Skeletal muscle satellite cell (primary cell): ENCODE data around the gene PALLD.

Experiments
- H3K27me3 ChIP-seq: 2 replicates; pipeline ENCODE4 v1.7.0; 2013; ENCODE audit warnings: low read length; ENCODE audit not compliant: control insufficient read depth, insufficient read depth
- H3K36me3 ChIP-seq: 2 replicates; pipeline ENCODE4 v1.7.0; 2013; ENCODE audit warnings: mild to moderate bottlenecking, control low read depth, low read length; ENCODE audit not compliant: insufficient read depth
- H3K4me1 ChIP-seq: 2 replicates; pipeline ENCODE4 v1.7.0; 2013; ENCODE audit warnings: low read length; ENCODE audit not compliant: control insufficient read depth, insufficient read depth
- H3K4me2 ChIP-seq: 2 replicates; pipeline ENCODE4 v1.7.0; 2013; ENCODE audit warnings: mild to moderate bottlenecking, low read length
- H3K4me3 ChIP-seq: 2 replicates; pipeline ENCODE4 v1.7.0; 2013; ENCODE audit warnings: low read length
- H3K9ac ChIP-seq: 2 replicates; pipeline ENCODE4 v1.7.0; 2013; ENCODE audit warnings: mild to moderate bottlenecking, low read depth, low read length, moderate library complexity
- H3K9me3 ChIP-seq: replicated peaks from 2 replicates; pipeline ENCODE4 v1.7.0; 2013; ENCODE audit warnings: mild to moderate bottlenecking, control low read depth, low read length

PALLD gene

GRCh38 chr4:168784786-168785461 is 288.1 kb downstream of the PALLD start:
- no peaks in the 10 kb centered on the region for H3K27me3 ChIP-seq
- peak overlapping the region; percentile 7 for H3K4me3 ChIP-seq

GRCh38 chr4:168787334-168787733 is 290.5 kb downstream of the PALLD start:
- H3K4me3 ChIP-seq, result no peak overlapping the region
- peaks cover 41% of the 10 kb centered on the region for H3K4me1 ChIP-seq
- peak overlapping the region; percentile 47 for H3K9ac ChIP-seq

More at GRCh38 chr4:168784786-168785461, 288.1 kb downstream of the PALLD start:
- peaks cover 28% of the 10 kb centered on the region for H3K4me1 ChIP-seq
- H3K4me2 ChIP-seq, result peak overlapping the region; percentile 78
- H3K36me3 ChIP-seq, result peaks cover 6% of the 10 kb centered on the region
- peak overlapping the region; percentile 70 for H3K9ac ChIP-seq
- H3K9me3 ChIP-seq, result no peaks in the 10 kb centered on the region

DNA sequence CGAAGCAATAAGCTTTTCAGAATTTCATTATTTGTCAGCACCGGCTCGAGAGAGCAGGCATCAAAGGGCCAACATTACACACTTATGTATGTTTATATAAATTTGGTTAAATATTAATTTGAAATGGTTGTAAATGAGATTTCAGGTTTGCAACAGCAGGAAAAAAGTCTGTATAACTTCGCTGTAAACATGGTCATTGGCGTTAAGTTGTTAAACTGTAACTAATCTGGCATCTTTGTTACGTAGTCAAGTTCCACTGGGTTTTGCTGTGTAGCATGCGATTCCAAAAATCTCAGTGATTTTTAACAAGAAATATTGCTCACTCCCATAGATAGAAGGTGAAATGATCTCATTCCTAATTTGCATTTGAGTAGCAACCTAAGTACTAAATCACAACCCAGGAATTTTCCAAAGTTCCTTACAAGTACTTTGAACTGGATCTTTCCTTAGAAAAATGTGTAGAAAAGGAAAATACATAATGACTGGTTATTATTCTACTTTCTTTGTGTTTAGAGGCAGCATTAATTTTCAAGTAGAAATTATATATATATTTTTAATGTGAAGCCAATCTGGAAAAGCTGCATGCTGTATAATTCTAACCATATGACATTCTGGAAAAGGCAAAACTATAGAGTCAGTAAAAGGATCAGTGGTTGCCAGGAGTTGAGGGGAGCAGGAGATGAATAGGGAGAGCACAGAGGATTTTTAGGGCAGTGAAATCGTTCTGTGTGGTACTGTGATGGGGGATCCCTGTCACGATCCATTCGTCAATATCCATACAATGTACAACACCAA is 291.1 kb downstream of the PALLD start:
- H3K9ac ChIP-seq, result peak overlapping the region; percentile 47

More at GRCh38 chr4:168787334-168787733, 290.5 kb downstream of the PALLD start:
- peak overlapping the region; percentile 30 for H3K4me2 ChIP-seq
- H3K9me3 ChIP-seq, result no peaks in the 10 kb centered on the region
- no peaks in the 10 kb centered on the region for H3K27me3 ChIP-seq
- peaks cover 6% of the 10 kb centered on the region for H3K36me3 ChIP-seq

DNA sequence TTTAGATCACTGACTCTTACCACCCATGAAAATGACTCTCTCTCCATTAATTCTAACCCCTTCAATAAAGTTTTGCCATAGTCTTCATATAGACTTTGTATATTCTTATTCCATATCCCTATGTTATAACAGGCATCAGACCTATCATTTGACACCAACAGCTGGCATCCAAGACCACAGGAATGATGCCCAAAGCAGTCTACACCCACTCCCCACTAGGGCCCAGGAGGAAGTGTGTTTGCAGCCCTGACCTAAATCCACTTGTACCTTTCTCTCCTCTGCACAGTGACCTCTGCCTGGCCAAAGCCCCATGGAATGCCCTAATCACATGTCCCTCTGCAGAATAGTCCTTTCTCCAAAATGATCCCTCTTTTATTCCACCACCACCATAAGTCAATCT is 294.0 kb downstream of the PALLD start:
- no peak overlapping the region for H3K4me2 ChIP-seq
- H3K9ac ChIP-seq, result peak overlapping the region; percentile 32
- peaks cover 7% of the 10 kb centered on the region for H3K36me3 ChIP-seq
- H3K4me3 ChIP-seq, result no peak overlapping the region
- no peaks in the 10 kb centered on the region for H3K9me3 ChIP-seq
- no peaks in the 10 kb centered on the region for H3K27me3 ChIP-seq
- H3K4me1 ChIP-seq, result peaks cover 41% of the 10 kb centered on the region

More for the DNA sequence above, 291.1 kb downstream of the PALLD start:
- H3K4me2 ChIP-seq, result peak overlapping the region; percentile 30
- H3K4me1 ChIP-seq, result peaks cover 41% of the 10 kb centered on the region
- H3K27me3 ChIP-seq, result no peaks in the 10 kb centered on the region
- H3K36me3 ChIP-seq, result peaks cover 6% of the 10 kb centered on the region
- no peaks in the 10 kb centered on the region for H3K9me3 ChIP-seq
- H3K4me3 ChIP-seq, result no peak overlapping the region

DNA sequence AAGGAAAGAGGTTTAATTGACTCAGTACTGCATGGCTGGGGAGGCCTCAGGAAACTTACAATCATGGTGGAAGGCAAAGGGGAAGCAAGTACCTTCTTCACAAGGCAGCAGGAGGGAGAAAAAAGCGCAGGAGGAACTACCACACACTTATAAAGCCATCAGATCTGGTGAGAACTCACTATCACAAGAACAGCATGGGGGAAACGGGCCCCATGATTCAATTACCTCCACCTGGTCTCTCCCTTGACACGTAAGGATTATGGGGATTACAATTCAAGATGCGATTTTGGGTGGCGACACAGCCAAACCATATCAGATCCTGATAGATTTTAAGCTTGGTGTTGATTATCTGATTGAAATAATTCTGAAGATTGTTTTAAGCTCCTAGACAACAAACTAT is 294.5 kb downstream of the PALLD start:
- Histone ChIP-seq H3K4me3 (no peak overlapping the region), H3K4me2 (no peak overlapping the region), H3K36me3 (peaks cover 7% of the 10 kb centered on the region), H3K9me3 (no peaks in the 10 kb centered on the region), H3K4me1 (peaks cover 45% of the 10 kb centered on the region), H3K27me3 (no peaks in the 10 kb centered on the region), H3K9ac (no peak overlapping the region)

DNA sequence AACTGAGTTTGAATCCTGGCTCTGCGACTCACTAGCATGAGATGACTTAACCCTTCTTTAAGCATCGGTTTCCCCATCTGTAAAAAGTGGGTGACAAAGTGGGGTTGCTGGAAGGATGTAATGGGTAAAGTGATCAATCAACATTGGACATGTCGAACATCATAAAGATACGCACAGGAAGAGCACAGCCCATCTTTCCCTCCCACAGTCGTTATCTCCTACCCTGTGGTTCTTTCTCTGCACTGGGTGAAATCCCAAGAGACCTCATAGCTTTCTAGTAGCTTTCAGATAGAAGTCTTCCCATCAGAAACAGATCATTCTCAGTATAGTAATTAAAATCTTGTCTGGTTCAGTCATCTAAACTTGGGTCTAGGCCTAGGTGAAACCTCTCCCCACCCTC is 296.7 kb downstream of the PALLD start:
- H3K9me3 ChIP-seq, result no peaks in the 10 kb centered on the region
- H3K36me3 ChIP-seq, result peaks cover 7% of the 10 kb centered on the region
- peaks cover 55% of the 10 kb centered on the region for H3K4me1 ChIP-seq
- H3K4me3 ChIP-seq, result no peak overlapping the region
- H3K4me2 ChIP-seq, result no peak overlapping the region
- no peak overlapping the region for H3K9ac ChIP-seq
- no peaks in the 10 kb centered on the region for H3K27me3 ChIP-seq

GRCh38 chr4:168794092-168794707 is 297.3 kb downstream of the PALLD start:
- H3K4me1 ChIP-seq, result peaks cover 58% of the 10 kb centered on the region
- no peak overlapping the region for H3K4me3 ChIP-seq
- H3K9me3 ChIP-seq, result no peaks in the 10 kb centered on the region
- no peak overlapping the region for H3K9ac ChIP-seq
- H3K36me3 ChIP-seq, result peaks cover 7% of the 10 kb centered on the region
- no peaks in the 10 kb centered on the region for H3K27me3 ChIP-seq
- no peak overlapping the region for H3K4me2 ChIP-seq

DNA sequence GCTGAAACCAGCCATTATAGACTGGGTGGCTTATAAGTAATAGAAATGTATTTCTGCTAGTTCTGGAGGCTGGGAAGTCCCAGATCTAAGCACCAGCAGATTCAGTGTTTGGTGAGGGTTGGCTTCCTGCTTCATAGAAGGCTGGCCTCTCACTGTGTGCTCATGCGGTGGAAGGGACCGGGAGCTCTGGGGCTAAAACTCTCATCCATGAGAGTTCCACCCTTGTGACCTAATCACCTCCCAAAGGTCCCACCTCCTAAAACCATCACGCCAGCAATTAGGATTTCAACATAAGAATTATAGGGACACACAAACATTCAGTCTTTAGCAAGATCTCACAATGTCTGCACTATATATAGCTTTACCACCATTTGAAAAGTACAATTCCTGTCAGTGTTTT is 298.0 kb downstream of the PALLD start:
- Histone ChIP-seq H3K4me2 (no peak overlapping the region), H3K27me3 (no peaks in the 10 kb centered on the region), H3K9ac (no peak overlapping the region), H3K4me3 (no peak overlapping the region), H3K9me3 (no peaks in the 10 kb centered on the region), H3K4me1 (peaks cover 54% of the 10 kb centered on the region), H3K36me3 (peaks cover 7% of the 10 kb centered on the region)

- Histone ChIP-seq H3K9me3 (no peaks in the 10 kb centered on the region), H3K9ac (peak overlapping the region; percentile 80), H3K4me2 (no peak overlapping the region), H3K4me1 (peaks cover 50% of the 10 kb centered on the region), H3K4me3 (no peak overlapping the region), H3K36me3 (peaks cover 7% of the 10 kb centered on the region), H3K27me3 (no peaks in the 10 kb centered on the region)
Observed at GRCh38 chr4:168795346-168795745, 298.5 kb downstream of the PALLD start.

DNA sequence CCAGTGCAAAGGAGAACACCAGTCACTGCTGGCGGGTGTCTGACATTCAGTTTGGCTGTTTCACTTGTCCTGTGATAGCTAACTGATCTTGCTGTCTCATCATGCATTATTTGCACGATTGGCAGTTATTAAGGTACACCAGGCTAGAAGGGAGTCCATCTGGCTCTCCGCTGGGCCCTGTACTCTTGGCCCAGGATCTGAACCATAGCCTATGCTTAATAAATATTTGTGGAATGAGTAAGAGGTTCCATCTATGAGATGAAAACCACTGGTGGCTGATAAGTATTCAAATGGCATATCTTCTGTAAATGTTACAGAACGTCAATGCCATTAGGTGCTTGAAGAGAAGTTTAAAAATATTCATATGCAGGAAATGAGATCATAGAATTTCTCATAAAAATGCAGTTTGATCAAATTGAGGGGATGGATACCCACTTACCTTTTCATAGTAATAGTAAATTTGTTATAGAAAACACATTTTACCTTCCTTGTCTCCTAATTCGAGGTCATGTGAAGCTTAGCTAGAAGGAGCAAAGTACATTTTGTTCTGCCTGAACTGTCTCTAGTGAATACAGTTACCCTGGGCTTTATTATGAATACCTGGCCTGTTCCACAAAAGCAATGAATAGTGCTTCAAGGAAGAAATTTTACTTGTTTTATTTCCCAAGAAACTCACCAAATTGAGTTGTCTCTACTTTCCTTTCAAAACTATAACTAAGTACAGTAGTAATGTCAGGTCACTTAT is 299.7 kb downstream of the PALLD start:
- Histone ChIP-seq H3K4me3 (peak overlapping the region; percentile 31), H3K36me3 (peaks cover 7% of the 10 kb centered on the region), H3K4me1 (peaks cover 41% of the 10 kb centered on the region), H3K9me3 (no peaks in the 10 kb centered on the region), H3K9ac (peak overlapping the region; percentile 80), H3K4me2 (peak overlapping the region; percentile 70), H3K27me3 (no peaks in the 10 kb centered on the region)

DNA sequence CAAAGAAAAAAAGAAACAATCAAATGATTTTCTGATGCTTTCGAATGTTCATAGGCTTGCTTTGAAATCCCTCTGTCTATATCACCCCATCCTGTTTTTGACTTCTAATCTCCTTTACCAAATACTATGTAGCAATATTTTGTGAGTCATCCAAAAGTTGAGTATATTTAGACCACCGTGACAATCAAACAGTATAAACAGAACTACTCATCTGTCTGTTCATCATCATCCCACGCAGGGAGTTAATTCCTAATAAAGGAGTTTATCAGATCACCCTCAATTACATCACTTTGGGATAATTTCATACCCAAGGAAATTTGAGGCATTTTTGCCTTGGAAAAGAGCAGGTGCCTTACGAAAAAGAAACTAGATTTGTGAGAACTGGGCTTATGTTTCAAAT is 300.3 kb downstream of the PALLD start:
- Histone ChIP-seq H3K27me3 (no peaks in the 10 kb centered on the region), H3K9me3 (no peaks in the 10 kb centered on the region), H3K4me2 (peak overlapping the region; percentile 70), H3K4me3 (peak overlapping the region; percentile 26), H3K9ac (peak overlapping the region; percentile 80), H3K4me1 (peaks cover 41% of the 10 kb centered on the region), H3K36me3 (peaks cover 7% of the 10 kb centered on the region)
